ENCODE results near the gene ANO10. TPM values are rescaled to one million over a fixed set of nuclear protein-coding genes. Genes with fewer than 3 reads are reported as not detected.

Gene ANO10
- total RNA-seq, 1 experiment from 2014 or later = 32.6 TPM

- Histone ChIP-seq H2AFZ (no peak overlapping the region), H3K27me3 (ENCODE audit: insufficient read depth, low read depth) (no peaks in the 10 kb centered on the region), H3K79me2 (ENCODE audit: low read depth) (no peaks in the 10 kb centered on the region), H3F3A (ENCODE audit: insufficient read depth, low read depth) (no peaks in the 10 kb centered on the region), H3K27ac (no peak overlapping the region), H3K36me3 (ENCODE audit: low read depth) (no peaks in the 10 kb centered on the region), H3K9me3 (ENCODE audit: insufficient read depth, low read depth) (no peaks in the 10 kb centered on the region), H3K9me2 (ENCODE audit: insufficient read depth) (no peaks in the 10 kb centered on the region), H3K4me1 (replicated peaks; ENCODE audit: insufficient read depth) (no peaks in the 10 kb centered on the region), H4K20me1 (ENCODE audit: insufficient read depth) (no peaks in the 10 kb centered on the region), H3K4me3 (no peak overlapping the region), H3K4me2 (no peak overlapping the region)
- TF ChIP-seq, protein P1, sequence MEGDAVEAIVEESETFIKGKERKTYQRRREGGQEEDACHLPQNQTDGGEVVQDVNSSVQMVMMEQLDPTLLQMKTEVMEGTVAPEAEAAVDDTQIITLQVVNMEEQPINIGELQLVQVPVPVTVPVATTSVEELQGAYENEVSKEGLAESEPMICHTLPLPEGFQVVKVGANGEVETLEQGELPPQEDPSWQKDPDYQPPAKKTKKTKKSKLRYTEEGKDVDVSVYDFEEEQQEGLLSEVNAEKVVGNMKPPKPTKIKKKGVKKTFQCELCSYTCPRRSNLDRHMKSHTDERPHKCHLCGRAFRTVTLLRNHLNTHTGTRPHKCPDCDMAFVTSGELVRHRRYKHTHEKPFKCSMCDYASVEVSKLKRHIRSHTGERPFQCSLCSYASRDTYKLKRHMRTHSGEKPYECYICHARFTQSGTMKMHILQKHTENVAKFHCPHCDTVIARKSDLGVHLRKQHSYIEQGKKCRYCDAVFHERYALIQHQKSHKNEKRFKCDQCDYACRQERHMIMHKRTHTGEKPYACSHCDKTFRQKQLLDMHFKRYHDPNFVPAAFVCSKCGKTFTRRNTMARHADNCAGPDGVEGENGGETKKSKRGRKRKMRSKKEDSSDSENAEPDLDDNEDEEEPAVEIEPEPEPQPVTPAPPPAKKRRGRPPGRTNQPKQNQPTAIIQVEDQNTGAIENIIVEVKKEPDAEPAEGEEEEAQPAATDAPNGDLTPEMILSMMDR (conservative IDR thresholded peaks at IDR 0.05) = no peak
- no peak for TF ChIP-seq EZH2 (IDR thresholded peaks at IDR 0.05; ENCODE audit: low read depth)
- no peak for DNase-seq
- intact Hi-C loops (cut with micrococcal nuclease; ENCODE audit: unreplicated experiment) = no loop called here
- BruUV-seq (replicated peaks) = no TSS peak
- ChIA-PET CTCF (no interaction called here), POLR2A (ENCODE audit: unreplicated experiment) (no interaction called here)
Measured at GRCh38 chr3:43388175-43388574, 233.6 kb downstream of the ANO10 start.

DNA sequence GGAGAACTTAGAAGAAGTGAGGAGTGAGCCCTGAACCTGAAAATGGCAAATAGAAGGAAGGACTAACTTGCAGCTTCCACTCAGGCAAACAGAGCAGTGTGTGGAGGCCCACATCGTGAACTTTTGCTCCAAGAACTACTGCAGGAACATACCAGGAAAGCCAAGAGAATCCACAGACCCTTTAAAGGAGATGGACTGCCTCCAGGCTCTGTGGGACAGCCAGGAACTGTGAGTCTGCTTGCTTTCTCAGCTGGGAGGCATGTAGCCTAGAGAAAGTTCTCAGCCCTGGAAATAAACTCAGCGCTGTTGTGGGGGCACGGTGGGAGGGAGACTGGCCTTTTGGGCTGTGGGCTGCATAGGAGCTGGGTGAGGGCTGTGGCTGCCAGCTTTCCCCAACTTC is 242.5 kb downstream of the ANO10 start:
- Histone ChIP-seq H4K20me1 (ENCODE audit: insufficient read depth) (no peaks in the 10 kb centered on the region), H3K4me2 (no peak overlapping the region), H3K4me1 (replicated peaks; ENCODE audit: insufficient read depth) (no peaks in the 10 kb centered on the region), H3K4me3 (no peak overlapping the region), H3K36me3 (ENCODE audit: low read depth) (no peaks in the 10 kb centered on the region), H3F3A (ENCODE audit: insufficient read depth, low read depth) (no peaks in the 10 kb centered on the region), H3K9me3 (ENCODE audit: insufficient read depth, low read depth) (no peaks in the 10 kb centered on the region), H2AFZ (no peak overlapping the region), H3K27me3 (ENCODE audit: insufficient read depth, low read depth) (no peaks in the 10 kb centered on the region), H3K27ac (no peak overlapping the region), H3K79me2 (ENCODE audit: low read depth) (no peaks in the 10 kb centered on the region), H3K9me2 (ENCODE audit: insufficient read depth) (no peaks in the 10 kb centered on the region)
- no peak for DNase-seq
- BruUV-seq (replicated peaks) = no TSS peak
- CTCF ChIA-PET = no interaction called here
- TF ChIP-seq, protein P1 (conservative IDR thresholded peaks at IDR 0.05) = no peak
- TF ChIP-seq EZH2 (IDR thresholded peaks at IDR 0.05; ENCODE audit: low read depth) = no peak
- intact Hi-C loops (cut with micrococcal nuclease; ENCODE audit: unreplicated experiment) = loop anchor here (2.0 kb wide), 1 partner anchor 217 kb away; no protein-coding TSS in a partner anchor
- POLR2A ChIA-PET (ENCODE audit: unreplicated experiment) = no interaction called here

DNA sequence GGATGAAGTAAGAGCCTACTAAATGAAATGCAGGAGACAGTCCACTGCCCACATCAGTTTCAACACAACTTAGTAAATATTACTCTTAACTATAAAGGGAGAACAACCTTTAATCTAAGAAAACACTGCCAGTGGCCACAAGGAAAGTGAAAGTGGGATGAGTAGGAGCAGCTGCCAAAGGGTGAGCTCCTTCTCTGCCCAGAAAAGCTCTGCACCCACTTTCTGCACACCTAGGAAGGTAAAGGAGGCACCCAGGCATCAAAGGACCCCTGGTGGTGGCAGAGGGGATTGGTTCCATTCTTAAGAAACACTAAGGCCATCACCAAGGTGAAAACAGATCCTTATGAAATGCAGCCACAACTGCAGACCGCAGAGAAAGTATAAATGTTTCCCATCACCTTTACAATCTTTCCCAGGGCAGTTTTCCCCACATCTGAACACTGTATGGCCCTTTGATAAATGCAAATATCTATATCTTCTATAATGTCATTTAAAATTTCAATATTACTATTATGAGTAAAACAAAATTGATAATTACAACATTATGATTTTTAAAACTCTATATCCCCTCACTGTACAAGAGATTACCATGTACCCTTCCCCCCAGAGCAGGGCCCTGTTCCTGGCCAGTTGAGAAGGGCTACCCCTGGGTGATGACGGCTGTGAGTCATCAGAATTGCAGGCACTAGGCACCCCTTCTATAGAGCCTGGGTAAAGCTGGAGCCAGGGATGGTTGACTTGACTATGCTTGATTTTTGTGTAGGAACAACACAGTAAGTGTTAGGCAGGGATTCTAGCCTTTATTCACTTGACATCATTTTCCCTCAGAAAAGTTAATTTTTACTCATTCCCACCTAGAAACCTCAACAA is 243.5 kb downstream of the ANO10 start:
- no peaks in the 10 kb centered on the region for H3F3A ChIP-seq (ENCODE audit: insufficient read depth, low read depth)
- no peak overlapping the region for H3K27ac ChIP-seq
- intact Hi-C loops (cut with micrococcal nuclease; ENCODE audit: unreplicated experiment) = loop anchor here (1.0 to 2.0 kb wide), 2 partner anchors 216 to 417 kb away; no protein-coding TSS in a partner anchor
- no peaks in the 10 kb centered on the region for H4K20me1 ChIP-seq (ENCODE audit: insufficient read depth)
- no peak overlapping the region for H3K4me3 ChIP-seq
- no peak overlapping the region for H2AFZ ChIP-seq
- H3K4me1 ChIP-seq (replicated peaks; ENCODE audit: insufficient read depth) = no peaks in the 10 kb centered on the region
- TF ChIP-seq, protein P1 (conservative IDR thresholded peaks at IDR 0.05) = peak; percentile 71
- no peak for TF ChIP-seq EZH2 (IDR thresholded peaks at IDR 0.05; ENCODE audit: low read depth)
- no peaks in the 10 kb centered on the region for H3K9me2 ChIP-seq (ENCODE audit: insufficient read depth)
- H3K79me2 ChIP-seq (ENCODE audit: low read depth) = no peaks in the 10 kb centered on the region
- CTCF ChIA-PET = interaction anchor here (0.6 kb wide), 2 partner anchors 155 to 417 kb away, joined by 4 to 5 read pairs; no protein-coding TSS in a partner anchor
- no peak overlapping the region for H3K4me2 ChIP-seq
- H3K27me3 ChIP-seq (ENCODE audit: insufficient read depth, low read depth) = no peaks in the 10 kb centered on the region
- POLR2A ChIA-PET (ENCODE audit: unreplicated experiment) = no interaction called here
- no TSS peak for BruUV-seq (replicated peaks)
- H3K36me3 ChIP-seq (ENCODE audit: low read depth) = no peaks in the 10 kb centered on the region
- peak; percentile 27 to 39 for DNase-seq
- no peaks in the 10 kb centered on the region for H3K9me3 ChIP-seq (ENCODE audit: insufficient read depth, low read depth)

All from PC-9 (cell line).